BLaER1 treated with 17β-estradiol and CSF1 and Interleukin-3, amounts not matched to agents 10 nM and 100 nM (cell line): ENCODE data around the gene INO80E.
"Not testable (repeated sequence)": the region's sequence is repeated elsewhere in the genome, so short reads cannot be mapped to it uniquely, and the experiment has no call there.

ENCODE experiments used
- H3K27ac ChIP-seq, 11 experiments: shearing (Covaris generic); formaldehyde crosslinking; 2 replicates each; pipeline ENCODE4 v1.8.1; 2022
- H3K27me3 ChIP-seq, 11 experiments: shearing (Covaris generic); formaldehyde crosslinking; 2 replicates each; pipeline ENCODE4 v1.8.1; 2022
- H3K36me3 ChIP-seq, 11 experiments: shearing (Covaris generic); formaldehyde crosslinking; 2 replicates each; pipeline ENCODE4 v1.8.1; 2022
- H3K4me1 ChIP-seq, 10 experiments: shearing (Covaris generic); formaldehyde crosslinking; 2 replicates each; pipeline ENCODE4 v1.8.1; 2022
- H3K4me2 ChIP-seq, 11 experiments: shearing (Covaris generic); formaldehyde crosslinking; 2 replicates each; pipeline ENCODE4 v1.8.1; 2022
- H3K4me3 ChIP-seq, 10 experiments: shearing (Covaris generic); formaldehyde crosslinking; 2 replicates each; pipeline ENCODE4 v1.8.1; 2022
- H3K9ac ChIP-seq, 11 experiments: shearing (Covaris generic); formaldehyde crosslinking; 2 replicates each; pipeline ENCODE4 v1.8.1; 2022
- H3K9me3 ChIP-seq, 11 experiments: shearing (Covaris generic); formaldehyde crosslinking; replicated peaks in 1 of 11; 2 replicates each; pipeline ENCODE4 v1.8.1; 2022
- H4K20me1 ChIP-seq, 11 experiments: shearing (Covaris generic); formaldehyde crosslinking; 2 replicates each; pipeline ENCODE4 v1.8.1; 2022
- Cebpa-rat ChIP-seq, 11 experiments: shearing (Covaris generic); IDR thresholded peaks; 2 replicates each; pipeline ENCODE4 v1.8.1; 2022

The INO80E gene

DNA sequence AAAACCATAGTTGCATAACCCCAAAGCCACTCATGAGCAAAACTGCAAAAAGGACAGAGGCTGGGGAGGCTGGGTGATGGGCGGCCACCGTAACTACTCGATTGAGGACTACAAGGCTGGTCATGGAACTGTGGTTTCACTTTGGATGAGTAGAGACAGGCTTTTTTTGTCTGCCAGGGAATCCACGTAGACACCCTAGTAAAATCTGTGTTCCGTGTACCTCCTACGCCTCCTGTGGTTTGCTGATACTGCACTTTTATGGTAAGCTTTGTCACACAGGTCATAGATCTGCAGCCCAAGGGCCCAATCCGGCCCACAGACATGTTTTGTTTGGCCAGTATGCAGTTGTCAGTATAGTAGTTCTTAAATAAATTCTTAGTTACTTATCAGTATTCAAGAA lies 37.2 kb downstream of the INO80E start:
- H3K4me2 ChIP-seq, result peak overlapping the region; percentile 60 to 89 (median 76)
- no peaks in the 10 kb centered on the region for H3K9me3 ChIP-seq
- H3K36me3 ChIP-seq, result no peaks in the 10 kb centered on the region
- peaks cover 0 to 32% (median 6%) of the 10 kb centered on the region in 11 experiments; a peak in 10 of 22 replicates for H4K20me1 ChIP-seq
- peak in 1 of 11 experiments; percentile 32; a peak in 1 of 22 replicates for TF ChIP-seq Cebpa-rat (IDR thresholded peaks at IDR 0.05)
- H3K27me3 ChIP-seq, result peaks cover 35 to 39% (median 38%) of the 10 kb centered on the region in 11 experiments
- peak overlapping the region in 6 of 11 experiments; percentile 11 to 52 (median 26); a peak in 5 of 22 replicates for H3K9ac ChIP-seq
- peak overlapping the region in 2 of 11 experiments; percentile 9 to 14; a peak in 1 of 22 replicates for H3K27ac ChIP-seq
- H3K4me1 ChIP-seq, result peaks cover 18 to 35% (median 28%) of the 10 kb centered on the region in 10 experiments
- H3K4me3 ChIP-seq, result peak overlapping the region in 6 of 10 experiments; percentile 4 to 39 (median 25); a peak in 11 of 20 replicates

DNA sequence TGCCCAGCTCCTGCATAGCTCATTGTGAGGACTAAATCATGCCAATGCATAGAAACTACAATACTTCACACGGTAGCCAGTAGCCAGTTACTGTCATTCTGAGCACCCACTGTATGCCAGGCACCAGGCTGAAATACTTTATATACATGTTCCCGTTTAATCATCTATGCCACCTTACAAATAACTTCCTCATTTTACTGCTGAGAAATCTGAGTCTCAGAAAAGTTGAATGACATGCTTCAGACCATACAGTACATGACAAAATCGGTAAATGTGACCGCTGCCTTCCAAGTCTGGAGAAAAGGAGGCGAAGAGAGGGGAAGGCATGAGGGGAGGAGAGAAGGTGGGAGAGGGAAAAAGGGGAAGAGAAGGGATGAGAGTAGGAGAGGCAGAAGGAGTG lies 44.2 kb downstream of the INO80E start:
- peaks cover 0 to 8% (median under 1%) of the 10 kb centered on the region in 10 experiments; a peak in 5 of 20 replicates for H3K4me1 ChIP-seq
- no peak overlapping the region for H3K27ac ChIP-seq
- no peaks in the 10 kb centered on the region for H3K9me3 ChIP-seq
- no peak overlapping the region for H3K4me3 ChIP-seq
- H3K36me3 ChIP-seq, result no peaks in the 10 kb centered on the region
- H3K27me3 ChIP-seq, result no peaks in the 10 kb centered on the region
- no peak overlapping the region for H3K9ac ChIP-seq
- no peak for TF ChIP-seq Cebpa-rat (IDR thresholded peaks at IDR 0.05)
- H4K20me1 ChIP-seq, result no peaks in the 10 kb centered on the region
- peak overlapping the region in 1 of 11 experiments; percentile 29; a peak in 1 of 22 replicates for H3K4me2 ChIP-seq

DNA sequence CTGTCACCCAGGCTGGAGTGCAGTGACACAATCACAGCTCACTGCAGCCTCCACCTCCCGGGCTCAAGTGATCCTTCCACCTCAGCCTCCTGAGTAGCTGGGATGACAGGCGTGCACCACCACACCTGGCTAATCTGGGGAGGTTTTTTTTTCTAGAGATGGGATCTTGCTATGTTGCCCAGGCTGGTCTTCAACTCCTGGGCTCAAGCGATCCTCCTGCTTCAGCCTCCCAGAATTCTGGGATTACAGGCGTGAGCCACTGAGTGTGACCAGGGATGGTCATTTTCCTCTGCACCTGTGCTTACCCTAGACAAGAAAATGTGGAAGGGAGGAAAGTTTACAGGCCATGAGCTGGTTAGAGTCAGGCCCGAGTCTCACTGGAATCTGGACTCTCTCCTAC lies 44.6 kb downstream of the INO80E start:
- H3K4me3 ChIP-seq, H3K27ac ChIP-seq, H3K9ac ChIP-seq: not testable (repeated sequence)

DNA sequence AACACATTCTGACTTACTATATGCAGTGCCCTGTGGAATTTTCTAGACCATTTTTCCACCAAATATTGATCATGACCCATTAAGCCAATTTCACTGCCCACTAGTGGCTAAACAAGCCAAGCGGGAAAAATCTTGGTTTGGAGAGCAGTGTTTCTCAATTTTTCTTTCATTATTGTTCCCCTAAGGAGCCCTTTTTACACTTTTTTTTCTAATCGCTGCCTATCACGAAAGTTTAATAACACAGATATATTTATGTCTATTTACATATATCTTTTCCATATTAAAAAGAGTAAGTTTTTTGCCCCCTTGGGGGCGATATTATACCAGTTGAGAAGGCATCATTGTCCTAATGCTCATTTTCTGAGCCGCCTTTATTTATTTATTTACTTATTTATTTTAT lies 45.8 kb downstream of the INO80E start:
- Histone ChIP-seq H4K20me1 (no peaks in the 10 kb centered on the region), H3K4me2 (no peak overlapping the region), H3K36me3 (no peaks in the 10 kb centered on the region), H3K4me3 (no peak overlapping the region), H3K27me3 (no peaks in the 10 kb centered on the region), H3K27ac (no peak overlapping the region), H3K4me1 (peaks cover 0 to 7% (median under 1%) of the 10 kb centered on the region in 10 experiments; a peak in 3 of 20 replicates), H3K9ac (no peak overlapping the region), H3K9me3 (no peaks in the 10 kb centered on the region)
- no peak for TF ChIP-seq Cebpa-rat (IDR thresholded peaks at IDR 0.05)

More for the DNA sequence above, 44.6 kb downstream of the INO80E start:
- H3K4me1 ChIP-seq, H3K36me3 ChIP-seq, H3K27me3 ChIP-seq, H4K20me1 ChIP-seq, H3K9me3 ChIP-seq: not testable (repeated sequence)
- H3K4me2 ChIP-seq, result peak overlapping the region in 1 of 11 experiments; percentile 29; a peak in 1 of 22 replicates

DNA sequence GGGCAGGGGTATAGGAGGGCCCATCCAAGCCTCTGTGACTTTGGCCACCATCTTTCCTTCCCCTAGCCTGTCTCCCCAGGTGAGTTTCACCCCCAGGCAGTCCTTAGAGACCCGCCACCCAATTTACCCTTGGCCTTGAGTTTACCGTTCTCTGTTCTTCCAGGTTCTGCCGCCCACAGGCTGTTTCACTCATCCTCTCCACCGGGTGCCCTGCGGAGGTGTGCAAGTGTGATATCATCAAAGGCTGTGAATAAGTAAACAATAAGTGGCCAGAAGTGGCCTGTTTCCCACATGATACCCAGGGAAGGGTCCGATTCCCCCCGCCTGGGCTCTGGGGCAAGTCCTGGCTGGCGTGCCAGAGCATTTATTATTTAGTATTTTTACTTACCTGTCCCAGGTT lies 50.1 kb downstream of the INO80E start:
- no peak for TF ChIP-seq Cebpa-rat (IDR thresholded peaks at IDR 0.05)
- no peaks in the 10 kb centered on the region for H3K9me3 ChIP-seq

DNA sequence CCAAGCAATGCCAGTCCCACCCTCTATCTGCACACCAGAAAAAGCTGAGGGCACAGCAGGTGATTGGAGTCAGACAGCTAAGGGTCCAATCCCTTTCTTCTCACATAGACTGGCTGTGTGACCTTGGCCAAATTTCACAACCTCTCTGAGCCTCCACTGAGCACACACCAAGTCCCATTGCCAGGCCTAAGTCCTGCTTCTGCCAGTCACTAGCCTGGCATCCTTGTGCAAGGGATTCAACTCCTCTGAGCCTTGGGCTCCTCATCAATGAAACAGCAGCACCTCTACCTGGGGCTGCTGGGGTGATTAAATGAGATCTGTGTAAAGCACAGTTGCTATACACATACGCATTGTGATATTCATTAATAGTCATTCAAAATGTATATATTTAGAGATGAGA lies 50.5 kb downstream of the INO80E start:
- no peaks in the 10 kb centered on the region for H4K20me1 ChIP-seq
- no peaks in the 10 kb centered on the region for H3K36me3 ChIP-seq
- H3K27ac ChIP-seq, result no peak overlapping the region
- H3K27me3 ChIP-seq, result no peaks in the 10 kb centered on the region
- H3K9me3 ChIP-seq, result no peaks in the 10 kb centered on the region
- peaks cover 0 to 15% (median 8%) of the 10 kb centered on the region in 10 experiments; a peak in 18 of 20 replicates for H3K4me1 ChIP-seq
- no peak overlapping the region for H3K4me2 ChIP-seq
- no peak for TF ChIP-seq Cebpa-rat (IDR thresholded peaks at IDR 0.05)
- H3K4me3 ChIP-seq, result no peak overlapping the region
- no peak overlapping the region for H3K9ac ChIP-seq

More for the DNA sequence above, 50.1 kb downstream of the INO80E start:
- Histone ChIP-seq H3K4me2 (no peak overlapping the region), H3K36me3 (no peaks in the 10 kb centered on the region), H3K4me3 (no peak overlapping the region), H3K27ac (no peak overlapping the region), H3K9ac (no peak overlapping the region), H3K4me1 (peaks cover 0 to 11% (median 4%) of the 10 kb centered on the region in 10 experiments; a peak in 8 of 20 replicates), H4K20me1 (no peaks in the 10 kb centered on the region), H3K27me3 (no peaks in the 10 kb centered on the region)

DNA sequence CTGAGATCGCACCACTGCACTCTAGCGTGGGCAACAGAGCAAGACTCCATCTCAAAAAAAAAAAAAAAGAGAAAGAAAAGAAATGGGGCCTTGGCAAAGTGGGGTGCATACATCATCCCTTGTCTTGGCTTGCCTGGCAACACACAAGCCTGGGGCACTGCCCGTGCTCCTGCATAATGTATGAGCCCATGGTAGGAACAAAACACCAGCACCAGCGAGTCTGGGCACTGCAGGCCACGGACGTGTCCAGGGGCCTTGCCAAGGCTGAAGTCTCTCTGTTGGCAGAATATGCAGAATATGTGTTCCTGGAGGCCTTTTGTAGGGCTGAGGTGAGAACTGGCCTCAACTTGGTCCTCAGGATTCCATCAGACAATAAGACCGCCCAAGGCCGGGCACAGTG lies 53.8 kb downstream of the INO80E start:
- Histone ChIP-seq H3K4me3 (no peak overlapping the region), H3K27ac (no peak overlapping the region), H4K20me1 (no peaks in the 10 kb centered on the region), H3K36me3 (no peaks in the 10 kb centered on the region), H3K27me3 (no peaks in the 10 kb centered on the region), H3K4me2 (no peak overlapping the region), H3K4me1 (peaks cover 15 to 44% (median 34%) of the 10 kb centered on the region in 10 experiments), H3K9ac (no peak overlapping the region), H3K9me3 (no peaks in the 10 kb centered on the region)
- no peak for TF ChIP-seq Cebpa-rat (IDR thresholded peaks at IDR 0.05)

DNA sequence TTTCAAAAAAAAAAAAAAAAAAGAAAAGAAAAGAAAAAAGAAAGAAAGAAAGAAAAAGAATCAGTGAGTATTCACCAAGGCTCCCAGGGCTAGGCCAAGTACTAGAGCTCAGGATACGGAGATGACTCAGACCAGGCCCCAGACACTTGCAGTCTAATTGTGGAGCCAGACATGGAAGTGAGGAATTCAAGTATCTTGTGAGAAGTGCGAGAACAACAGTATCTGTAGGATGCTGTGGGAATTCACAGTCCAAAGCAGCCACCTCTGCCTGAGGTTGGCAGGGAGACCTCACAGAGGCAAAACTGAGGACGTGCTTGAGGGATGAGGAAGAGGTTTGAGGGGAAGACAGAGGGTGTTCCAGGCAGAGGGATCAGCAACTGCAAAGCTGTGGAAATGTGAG lies 55.5 kb downstream of the INO80E start:
- Histone ChIP-seq H3K4me3 (no peak overlapping the region), H3K27ac (peak overlapping the region in 8 of 11 experiments; percentile 74 to 89 (median 86); a peak in 13 of 22 replicates), H3K4me2 (peak overlapping the region; percentile 91 to 100 (median 98); a peak in 19 of 22 replicates), H3K36me3 (no peaks in the 10 kb centered on the region), H3K4me1 (peaks cover 18 to 49% (median 38%) of the 10 kb centered on the region in 10 experiments), H3K9ac (peak overlapping the region in 7 of 11 experiments; percentile 78 to 90 (median 87); a peak in 12 of 22 replicates), H3K27me3 (no peaks in the 10 kb centered on the region), H4K20me1 (no peaks in the 10 kb centered on the region; a peak in 1 of 22 replicates), H3K9me3 (no peaks in the 10 kb centered on the region)
- no peak for TF ChIP-seq Cebpa-rat (IDR thresholded peaks at IDR 0.05)

DNA sequence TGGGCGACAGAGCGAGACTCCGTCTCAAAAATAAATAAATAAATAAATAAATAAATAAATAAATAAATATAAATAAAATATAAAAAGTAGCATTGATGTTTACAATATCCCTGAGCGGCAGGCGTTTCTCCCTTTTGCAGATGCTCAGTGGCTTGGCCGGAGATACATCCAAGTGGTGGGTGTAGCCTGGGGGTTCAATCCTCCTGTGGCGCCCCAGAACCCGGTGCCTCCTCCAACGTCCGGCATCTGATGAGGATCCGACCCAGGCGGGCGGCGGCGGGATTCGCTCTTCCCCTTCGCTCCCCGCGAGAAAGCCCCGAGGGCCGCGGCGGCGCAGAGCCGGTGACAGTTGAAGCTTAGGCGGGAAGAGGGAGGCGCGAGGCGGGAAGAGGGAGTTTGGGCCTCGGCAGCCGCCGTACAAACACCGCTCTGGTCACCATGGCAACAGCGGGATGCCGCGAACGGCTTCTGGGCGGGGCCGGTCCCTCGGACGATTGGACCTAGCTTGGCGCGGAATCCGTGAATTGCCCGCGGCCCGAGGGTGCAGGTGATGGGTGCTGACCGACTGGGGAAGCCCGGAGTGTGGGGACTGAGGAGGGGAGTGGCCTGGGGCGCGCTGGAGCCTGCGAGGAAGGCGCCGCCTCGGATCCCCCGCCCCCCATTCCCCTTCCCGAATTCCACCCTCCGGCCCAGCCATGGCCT lies 56.8 kb downstream of the INO80E start:
- H3K9ac ChIP-seq, result peak overlapping the region; percentile 74 to 90 (median 85)
- no peaks in the 10 kb centered on the region for H3K27me3 ChIP-seq
- TF ChIP-seq Cebpa-rat (IDR thresholded peaks at IDR 0.05), result 0 out of 22 replicates have a peak, but pooled peaks of 1 of the 11 experiments have one; percentile 4
- no peaks in the 10 kb centered on the region for H3K9me3 ChIP-seq
- H3K27ac ChIP-seq, result peak overlapping the region in 10 of 11 experiments; percentile 30 to 89 (median 85); a peak in 19 of 22 replicates
- H3K36me3 ChIP-seq, result no peaks in the 10 kb centered on the region
- peaks cover 18 to 41% (median 36%) of the 10 kb centered on the region in 10 experiments for H3K4me1 ChIP-seq
- H4K20me1 ChIP-seq, result no peaks in the 10 kb centered on the region; a peak in 1 of 22 replicates
- peak overlapping the region; percentile 75 to 89 (median 79) for H3K4me3 ChIP-seq
- H3K4me2 ChIP-seq, result peak overlapping the region; percentile 91 to 100 (median 98)
